ENCODE data around the gene BHMT2. TPM values are rescaled to one million over a fixed set of nuclear protein-coding genes. Genes with fewer than 3 reads are reported as not detected.

BHMT2 gene
- total and polyA plus RNA-seq, 10 of the 15 experiments (the other 5 are each of a cell fraction or from before 2014, with no cell fraction given): not detected

DNA sequence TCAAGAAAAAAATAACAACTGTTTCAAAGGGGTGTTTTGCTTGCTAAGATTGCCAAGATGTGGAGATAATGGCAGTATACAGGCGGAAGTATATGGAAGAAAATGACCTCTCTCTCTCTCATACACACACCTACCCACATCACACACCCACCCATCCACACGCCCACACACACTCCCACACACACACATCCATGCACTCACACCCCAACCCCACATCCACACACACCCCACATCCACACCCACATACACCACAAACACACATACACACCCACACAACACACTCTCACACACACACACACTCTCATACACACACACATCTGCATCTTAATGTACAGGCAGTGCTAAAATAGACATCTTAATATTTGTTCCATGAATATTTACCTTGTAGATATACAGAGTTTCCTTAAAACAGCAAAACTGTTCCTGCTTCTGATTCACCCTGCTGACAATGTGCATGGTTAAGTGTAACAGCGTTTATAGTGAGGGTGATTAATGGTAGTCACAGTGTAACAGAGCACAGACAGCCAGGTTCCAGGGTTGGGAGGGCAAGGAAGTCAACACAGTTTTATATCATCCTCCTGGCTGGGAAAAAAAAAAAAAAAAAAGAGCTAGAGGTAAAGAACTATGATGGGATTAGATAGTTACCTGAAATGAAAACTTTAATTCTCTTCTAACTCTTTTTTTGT is 8.3 kb downstream of the BHMT2 start (continued):
- TF ChIP-seq, protein P1, sequence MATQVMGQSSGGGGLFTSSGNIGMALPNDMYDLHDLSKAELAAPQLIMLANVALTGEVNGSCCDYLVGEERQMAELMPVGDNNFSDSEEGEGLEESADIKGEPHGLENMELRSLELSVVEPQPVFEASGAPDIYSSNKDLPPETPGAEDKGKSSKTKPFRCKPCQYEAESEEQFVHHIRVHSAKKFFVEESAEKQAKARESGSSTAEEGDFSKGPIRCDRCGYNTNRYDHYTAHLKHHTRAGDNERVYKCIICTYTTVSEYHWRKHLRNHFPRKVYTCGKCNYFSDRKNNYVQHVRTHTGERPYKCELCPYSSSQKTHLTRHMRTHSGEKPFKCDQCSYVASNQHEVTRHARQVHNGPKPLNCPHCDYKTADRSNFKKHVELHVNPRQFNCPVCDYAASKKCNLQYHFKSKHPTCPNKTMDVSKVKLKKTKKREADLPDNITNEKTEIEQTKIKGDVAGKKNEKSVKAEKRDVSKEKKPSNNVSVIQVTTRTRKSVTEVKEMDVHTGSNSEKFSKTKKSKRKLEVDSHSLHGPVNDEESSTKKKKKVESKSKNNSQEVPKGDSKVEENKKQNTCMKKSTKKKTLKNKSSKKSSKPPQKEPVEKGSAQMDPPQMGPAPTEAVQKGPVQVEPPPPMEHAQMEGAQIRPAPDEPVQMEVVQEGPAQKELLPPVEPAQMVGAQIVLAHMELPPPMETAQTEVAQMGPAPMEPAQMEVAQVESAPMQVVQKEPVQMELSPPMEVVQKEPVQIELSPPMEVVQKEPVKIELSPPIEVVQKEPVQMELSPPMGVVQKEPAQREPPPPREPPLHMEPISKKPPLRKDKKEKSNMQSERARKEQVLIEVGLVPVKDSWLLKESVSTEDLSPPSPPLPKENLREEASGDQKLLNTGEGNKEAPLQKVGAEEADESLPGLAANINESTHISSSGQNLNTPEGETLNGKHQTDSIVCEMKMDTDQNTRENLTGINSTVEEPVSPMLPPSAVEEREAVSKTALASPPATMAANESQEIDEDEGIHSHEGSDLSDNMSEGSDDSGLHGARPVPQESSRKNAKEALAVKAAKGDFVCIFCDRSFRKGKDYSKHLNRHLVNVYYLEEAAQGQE (IDR thresholded peaks at IDR 0.05; ENCODE audit: low read depth, low read length): no peak
- TF ChIP-seq, protein P2, sequence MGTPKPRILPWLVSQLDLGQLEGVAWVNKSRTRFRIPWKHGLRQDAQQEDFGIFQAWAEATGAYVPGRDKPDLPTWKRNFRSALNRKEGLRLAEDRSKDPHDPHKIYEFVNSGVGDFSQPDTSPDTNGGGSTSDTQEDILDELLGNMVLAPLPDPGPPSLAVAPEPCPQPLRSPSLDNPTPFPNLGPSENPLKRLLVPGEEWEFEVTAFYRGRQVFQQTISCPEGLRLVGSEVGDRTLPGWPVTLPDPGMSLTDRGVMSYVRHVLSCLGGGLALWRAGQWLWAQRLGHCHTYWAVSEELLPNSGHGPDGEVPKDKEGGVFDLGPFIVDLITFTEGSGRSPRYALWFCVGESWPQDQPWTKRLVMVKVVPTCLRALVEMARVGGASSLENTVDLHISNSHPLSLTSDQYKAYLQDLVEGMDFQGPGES (IDR thresholded peaks at IDR 0.05): no peak
- TF ChIP-seq NFXL1 (IDR thresholded peaks at IDR 0.05; ENCODE audit: borderline replicate concordance): no peak
- no peak for TF ChIP-seq FOXM1 (IDR thresholded peaks at IDR 0.05; ENCODE audit: low read depth, low read length)

GRCh38 chr5:79080804-79081203 is 11.2 kb downstream of the BHMT2 start:
- Histone ChIP-seq H3K27ac (ENCODE audit: control insufficient read depth, insufficient read depth) (no peak overlapping the region), H3K4me2 (ENCODE audit: control insufficient read depth, insufficient read depth) (no peak overlapping the region), H3K4me1 (ENCODE audit: control insufficient read depth, insufficient read depth, low read length) (no peaks in the 10 kb centered on the region), H3K27me3 (replicated peaks in 1 of 2; ENCODE audit: control insufficient read depth in 2 of 2, insufficient read depth in 2 of 2, low read length in 1 of 2) (no peaks in the 10 kb centered on the region), H4K20me1 (ENCODE audit: control insufficient read depth, insufficient read depth) (no peaks in the 10 kb centered on the region), H3K9ac (ENCODE audit: control insufficient read depth, insufficient read depth, low read length) (no peak overlapping the region), H2AFZ (ENCODE audit: control insufficient read depth, low read depth, low read length) (no peak overlapping the region), H3K9me3 (replicated peaks; ENCODE audit: control insufficient read depth, insufficient read depth, low read length) (no peaks in the 10 kb centered on the region), H3K4me3 (no peak overlapping the region), H3K36me3 (ENCODE audit: control insufficient read depth in 2 of 2, insufficient read depth in 2 of 2, low read length in 1 of 2) (no peaks in the 10 kb centered on the region), H3K79me2 (ENCODE audit: control insufficient read depth, insufficient read depth, low read length) (no peaks in the 10 kb centered on the region)
- ChIA-PET POLR2A (no interaction called here), RAD21 (ENCODE audit: unreplicated experiment) (no interaction called here), CTCF (interaction anchor here (0.8 to 1.2 kb wide), 3 partner anchors 10 to 60 kb away, joined by 3 to 4 read pairs (median 3); no protein-coding TSS in a partner anchor), SMC1A (ENCODE audit: uncharacterized antibody, unreplicated experiment) (no interaction called here)
- ATAC-seq (no peak), DNase-seq (ENCODE audit: low read depth, low spot score) (no peak), FAIRE-seq (no peak)
- in situ Hi-C loops (cut with MboI): no loop called here
- TF ChIP-seq TCF3 (IDR thresholded peaks at IDR 0.05; ENCODE audit: borderline replicate concordance, insufficient read depth, low read depth, low read length) (no peak), EZH2 (IDR thresholded peaks at IDR 0.05; ENCODE audit: borderline replicate concordance, control insufficient read depth, low read depth, low read length) (no peak), RELA (IDR thresholded peaks at IDR 0.05; ENCODE audit: borderline replicate concordance, partially characterized antibody) (no peak)
- TF ChIP-seq, protein P3, sequence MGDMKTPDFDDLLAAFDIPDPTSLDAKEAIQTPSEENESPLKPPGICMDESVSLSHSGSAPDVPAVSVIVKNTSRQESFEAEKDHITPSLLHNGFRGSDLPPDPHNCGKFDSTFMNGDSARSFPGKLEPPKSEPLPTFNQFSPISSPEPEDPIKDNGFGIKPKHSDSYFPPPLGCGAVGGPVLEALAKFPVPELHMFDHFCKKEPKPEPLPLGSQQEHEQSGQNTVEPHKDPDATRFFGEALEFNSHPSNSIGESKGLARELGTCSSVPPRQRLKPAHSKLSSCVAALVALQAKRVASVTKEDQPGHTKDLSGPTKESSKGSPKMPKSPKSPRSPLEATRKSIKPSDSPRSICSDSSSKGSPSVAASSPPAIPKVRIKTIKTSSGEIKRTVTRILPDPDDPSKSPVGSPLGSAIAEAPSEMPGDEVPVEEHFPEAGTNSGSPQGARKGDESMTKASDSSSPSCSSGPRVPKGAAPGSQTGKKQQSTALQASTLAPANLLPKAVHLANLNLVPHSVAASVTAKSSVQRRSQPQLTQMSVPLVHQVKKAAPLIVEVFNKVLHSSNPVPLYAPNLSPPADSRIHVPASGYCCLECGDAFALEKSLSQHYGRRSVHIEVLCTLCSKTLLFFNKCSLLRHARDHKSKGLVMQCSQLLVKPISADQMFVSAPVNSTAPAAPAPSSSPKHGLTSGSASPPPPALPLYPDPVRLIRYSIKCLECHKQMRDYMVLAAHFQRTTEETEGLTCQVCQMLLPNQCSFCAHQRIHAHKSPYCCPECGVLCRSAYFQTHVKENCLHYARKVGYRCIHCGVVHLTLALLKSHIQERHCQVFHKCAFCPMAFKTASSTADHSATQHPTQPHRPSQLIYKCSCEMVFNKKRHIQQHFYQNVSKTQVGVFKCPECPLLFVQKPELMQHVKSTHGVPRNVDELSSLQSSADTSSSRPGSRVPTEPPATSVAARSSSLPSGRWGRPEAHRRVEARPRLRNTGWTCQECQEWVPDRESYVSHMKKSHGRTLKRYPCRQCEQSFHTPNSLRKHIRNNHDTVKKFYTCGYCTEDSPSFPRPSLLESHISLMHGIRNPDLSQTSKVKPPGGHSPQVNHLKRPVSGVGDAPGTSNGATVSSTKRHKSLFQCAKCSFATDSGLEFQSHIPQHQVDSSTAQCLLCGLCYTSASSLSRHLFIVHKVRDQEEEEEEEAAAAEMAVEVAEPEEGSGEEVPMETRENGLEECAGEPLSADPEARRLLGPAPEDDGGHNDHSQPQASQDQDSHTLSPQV (IDR thresholded peaks at IDR 0.05): no peak
- no TSS peak for BruUV-seq (replicated peaks)
- intact Hi-C loops (cut with micrococcal nuclease; ENCODE audit: unreplicated experiment): no loop called here
- WGBS (ENCODE audit: insufficient coverage, insufficient replicate concordance, low lambda C conversion rate, missing lambda C conversion rate): 29% methylated on average over 2 of the region's 2 CpGs

All from GM12878 (cell line).